H9 (cell line): Measurements from ENCODE around the gene SIPA1L2. TPM values are rescaled to one million over a fixed set of nuclear protein-coding genes. Genes with fewer than 3 reads are reported as not detected.

Experiments
- DNase-seq: peaks from one replicate; pipeline ENCODE4 v3.0.0-alpha.2; 2017
- H2AFZ ChIP-seq: one replicate; pipeline ENCODE4 v1.6.1; 2013; ENCODE audit warnings: mild to moderate bottlenecking, low read length, control low read depth, moderate library complexity
- H2AK5ac ChIP-seq: 2 replicates; pipeline ENCODE4 v1.6.1; 2013; ENCODE audit warnings: low read length, control low read depth, mixed read lengths; ENCODE audit not compliant: insufficient read length
- H2BK120ac ChIP-seq: one replicate; pipeline ENCODE4 v1.6.1; 2013; ENCODE audit warnings: low read depth, mild to moderate bottlenecking, low read length, control low read depth, inconsistent platforms; ENCODE audit not compliant: poor library complexity, severe bottlenecking
- H2BK12ac ChIP-seq: 2 replicates; pipeline ENCODE4 v1.6.1; 2013; ENCODE audit warnings: low read length, control low read depth, mixed read lengths, low read depth; ENCODE audit not compliant: insufficient read length
- H2BK15ac ChIP-seq: 2 replicates; pipeline ENCODE4 v1.6.1; 2013; ENCODE audit warnings: low read depth, low read length, control low read depth
- H2BK20ac ChIP-seq: one replicate; pipeline ENCODE4 v1.6.1; 2013; ENCODE audit warnings: low read depth, mild to moderate bottlenecking, low read length, control low read depth, inconsistent platforms; ENCODE audit not compliant: poor library complexity, severe bottlenecking
- H2BK5ac ChIP-seq: 2 replicates; pipeline ENCODE4 v1.6.1; 2013; ENCODE audit warnings: low read length, control low read depth, mixed read lengths; ENCODE audit not compliant: insufficient read length
- H3K14ac ChIP-seq: 2 replicates; pipeline ENCODE4 v1.6.1; 2013; ENCODE audit warnings: low read length, control low read depth; ENCODE audit not compliant: insufficient read depth
- H3K18ac ChIP-seq: 2 replicates; pipeline ENCODE4 v1.6.1; 2013; ENCODE audit warnings: low read depth, mild to moderate bottlenecking, mixed read lengths, low read length, control low read depth; ENCODE audit not compliant: insufficient read length
- H3K23ac ChIP-seq: 2 replicates; pipeline ENCODE4 v1.6.1; 2013; ENCODE audit warnings: low read length, control low read depth, mixed read lengths, low read depth; ENCODE audit not compliant: insufficient read length
- H3K23me2 ChIP-seq: 2 replicates; pipeline ENCODE4 v1.6.1; 2013; ENCODE audit warnings: low read depth, mild to moderate bottlenecking, mixed read lengths, low read length, control low read depth; ENCODE audit not compliant: insufficient read length, poor library complexity, severe bottlenecking
- H3K27ac ChIP-seq: 2 replicates; pipeline ENCODE4 v1.5.1; 2013; ENCODE audit warnings: low read length, control low read depth, mixed read lengths, low read depth; ENCODE audit not compliant: insufficient read length
- H3K27me3 ChIP-seq: 2 replicates; pipeline ENCODE4 v1.6.1; 2013; ENCODE audit warnings: low read length, control low read depth, inconsistent platforms; ENCODE audit not compliant: insufficient read depth
- H3K4ac ChIP-seq: 2 replicates; pipeline ENCODE4 v1.6.1; 2013; ENCODE audit warnings: low read depth, mild to moderate bottlenecking, control low read depth, inconsistent platforms, low read length, moderate library complexity
- H3K4me1 ChIP-seq: 2 replicates; pipeline ENCODE4 v1.6.1; 2013; ENCODE audit warnings: low read length, control low read depth, inconsistent platforms; ENCODE audit not compliant: insufficient read depth
- H3K4me2 ChIP-seq: 2 replicates; pipeline ENCODE4 v1.6.1; 2013; ENCODE audit warnings: low read length, control low read depth, mixed read lengths; ENCODE audit not compliant: insufficient read length, insufficient read depth
- H3K56ac ChIP-seq: 2 replicates; pipeline ENCODE4 v1.6.1; 2013; ENCODE audit warnings: low read depth, mild to moderate bottlenecking, mixed read lengths, low read length, control low read depth; ENCODE audit not compliant: insufficient read length
- H3K79me1 ChIP-seq: 2 replicates; pipeline ENCODE4 v1.6.1; 2013; ENCODE audit warnings: low read depth, mild to moderate bottlenecking, moderate library complexity, low read length, control low read depth, inconsistent platforms; ENCODE audit not compliant: insufficient read depth, poor library complexity, severe bottlenecking
- H3K79me2 ChIP-seq: 2 replicates; pipeline ENCODE4 v1.6.1; 2013; ENCODE audit warnings: low read length, control low read depth, inconsistent platforms; ENCODE audit not compliant: insufficient read depth
- H3K9ac ChIP-seq: 2 replicates; pipeline ENCODE4 v1.6.1; 2013; ENCODE audit warnings: low read length, control low read depth, mixed read lengths; ENCODE audit not compliant: insufficient read length; ENCODE audit errors: extremely low read depth
- H3K9me3 ChIP-seq: one replicate; pipeline ENCODE4 v1.6.1; 2013; ENCODE audit warnings: low read depth, low read length, inconsistent platforms; ENCODE audit not compliant: control insufficient read depth
- H3T11ph ChIP-seq: one replicate; pipeline ENCODE4 v1.6.1; 2013; ENCODE audit warnings: mild to moderate bottlenecking, low read length, control low read depth, inconsistent platforms
- H4K20me1 ChIP-seq: one replicate; pipeline ENCODE4 v1.6.1; 2013; ENCODE audit not compliant: control insufficient read depth, insufficient read length, insufficient read depth
- H4K5ac ChIP-seq: 2 replicates; pipeline ENCODE4 v1.6.1; 2013; ENCODE audit warnings: low read depth, mild to moderate bottlenecking, mixed read lengths, low read length, control low read depth; ENCODE audit not compliant: insufficient read length
- H4K8ac ChIP-seq: replicated peaks from 2 replicates; pipeline ENCODE4 v1.6.1; 2013; ENCODE audit warnings: low read length, control low read depth, mixed read lengths, low read depth; ENCODE audit not compliant: insufficient read length
- H4K91ac ChIP-seq: 2 replicates; pipeline ENCODE4 v1.6.1; 2013; ENCODE audit warnings: low read depth, mild to moderate bottlenecking, moderate library complexity, mixed read lengths, low read length, control low read depth; ENCODE audit not compliant: insufficient read length
- H3K27ac Mint-ChIP-seq, 3 experiments: 2 replicates in 2 of 3; 3 replicates in 1 of 3; pipeline ENCODE4 v1.8.0; 2020 to 2021; ENCODE audit warnings: mixed read lengths in 3 of 3, mild to moderate bottlenecking in 1 of 3, moderate library complexity in 1 of 3
- H3K27me3 Mint-ChIP-seq: 2 replicates; pipeline ENCODE4 v1.8.0; 2021; ENCODE audit warnings: low read depth, mild to moderate bottlenecking, moderate library complexity, mixed read lengths
- H3K36me3 Mint-ChIP-seq, 3 experiments: 2 replicates in 2 of 3; 3 replicates in 1 of 3; pipeline ENCODE4 v1.8.0; 2020 to 2021; ENCODE audit warnings: low read depth in 3 of 3, mixed read lengths in 3 of 3; ENCODE audit not compliant: insufficient read depth in 1 of 3
- H3K4me1 Mint-ChIP-seq, 2 experiments: 2 replicates each; pipeline ENCODE4 v1.8.0; 2020; ENCODE audit warnings: mixed read lengths in 2 of 2
- H3K4me3 Mint-ChIP-seq, 2 experiments: 2 replicates in 1 of 2; 3 replicates in 1 of 2; pipeline ENCODE4 v1.8.0; 2020 to 2021; ENCODE audit warnings: mild to moderate bottlenecking in 2 of 2, mixed read lengths in 2 of 2, moderate library complexity in 1 of 2
- H3K9me3 Mint-ChIP-seq, 2 experiments: 2 replicates in 1 of 2; 3 replicates in 1 of 2; pipeline ENCODE4 v1.8.0; 2020; ENCODE audit warnings: mild to moderate bottlenecking in 2 of 2, mixed read lengths in 2 of 2, moderate library complexity in 1 of 2
- WGBS: extraction: QIAGEN DNeasy Blood & Tissue Kit; methylation state at CpG from one replicate; pipeline ENCODE4 v1.1.7; 2013; ENCODE audit warnings: missing lambda C conversion rate, low lambda C conversion rate, mixed read lengths; ENCODE audit not compliant: insufficient read length; ENCODE audit errors: extremely low coverage; 5-methylcytosine and 5-hydroxymethylcytosine counted together
- total RNA-seq: library from RNA; stranded (reverse); gene quantifications from 2 replicates; pipeline ENCODE4 v1.2.1, GENCODE V29; 2021
- TF ChIP-seq, protein P1 (sequence below): fragments of 200-600 bp; sonication (generic); conservative IDR thresholded peaks from 3 replicates; pipeline ENCODE4 v1.8.0; 2021; ENCODE audit warnings: antibody characterized with exemption, mild to moderate bottlenecking

The SIPA1L2 gene
- total RNA-seq, 1 experiment from 2014 or later, result 5.2 TPM

DNA sequence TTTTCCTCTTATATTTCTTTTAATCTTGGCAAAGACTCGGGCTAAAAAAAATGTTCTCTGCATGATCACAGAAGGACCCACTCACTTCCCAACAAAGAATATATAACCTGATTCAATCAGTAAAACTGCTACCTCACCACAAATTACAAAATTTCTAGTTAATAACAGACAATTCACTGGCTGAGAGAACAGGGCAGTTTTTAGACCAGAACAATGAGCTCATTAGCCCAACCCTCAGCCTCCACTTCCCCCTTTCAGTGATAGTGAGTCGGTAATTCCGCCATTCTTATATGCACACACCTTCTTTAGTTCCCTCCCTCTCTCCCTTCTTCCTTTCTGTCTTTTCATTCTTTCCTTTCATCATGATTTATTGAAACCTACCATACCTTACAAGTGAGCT lies 8.9 kb downstream of the SIPA1L2 start:
- H4K5ac ChIP-seq, result no peak overlapping the region
- H3K9me3 ChIP-seq, result no peaks in the 10 kb centered on the region
- no peaks in the 10 kb centered on the region for H3K79me2 ChIP-seq
- H3K14ac ChIP-seq, result no peak overlapping the region
- no peaks in the 10 kb centered on the region for H4K20me1 ChIP-seq
- no peaks in the 10 kb centered on the region; a peak in 1 of 7 replicates for H3K36me3 Mint-ChIP-seq
- peak overlapping the region in 1 of 2 experiments; percentile 28; a peak in 2 of 5 replicates for H3K4me3 Mint-ChIP-seq
- H3K9ac ChIP-seq, result no peak overlapping the region
- H2BK5ac ChIP-seq, result no peak overlapping the region
- no CpG with 5 or more reads among the region's 3 CpGs for WGBS
- no peak overlapping the region for H3K27ac Mint-ChIP-seq
- no peak overlapping the region for H3K4ac ChIP-seq
- no peaks in the 10 kb centered on the region for H3K23me2 ChIP-seq
- no peak overlapping the region for H4K91ac ChIP-seq
- no peak overlapping the region for H3K18ac ChIP-seq
- no peak overlapping the region for H2BK12ac ChIP-seq
- no peak overlapping the region for H2BK120ac ChIP-seq
- TF ChIP-seq, protein P1, sequence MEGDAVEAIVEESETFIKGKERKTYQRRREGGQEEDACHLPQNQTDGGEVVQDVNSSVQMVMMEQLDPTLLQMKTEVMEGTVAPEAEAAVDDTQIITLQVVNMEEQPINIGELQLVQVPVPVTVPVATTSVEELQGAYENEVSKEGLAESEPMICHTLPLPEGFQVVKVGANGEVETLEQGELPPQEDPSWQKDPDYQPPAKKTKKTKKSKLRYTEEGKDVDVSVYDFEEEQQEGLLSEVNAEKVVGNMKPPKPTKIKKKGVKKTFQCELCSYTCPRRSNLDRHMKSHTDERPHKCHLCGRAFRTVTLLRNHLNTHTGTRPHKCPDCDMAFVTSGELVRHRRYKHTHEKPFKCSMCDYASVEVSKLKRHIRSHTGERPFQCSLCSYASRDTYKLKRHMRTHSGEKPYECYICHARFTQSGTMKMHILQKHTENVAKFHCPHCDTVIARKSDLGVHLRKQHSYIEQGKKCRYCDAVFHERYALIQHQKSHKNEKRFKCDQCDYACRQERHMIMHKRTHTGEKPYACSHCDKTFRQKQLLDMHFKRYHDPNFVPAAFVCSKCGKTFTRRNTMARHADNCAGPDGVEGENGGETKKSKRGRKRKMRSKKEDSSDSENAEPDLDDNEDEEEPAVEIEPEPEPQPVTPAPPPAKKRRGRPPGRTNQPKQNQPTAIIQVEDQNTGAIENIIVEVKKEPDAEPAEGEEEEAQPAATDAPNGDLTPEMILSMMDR, result no peak
- no peak overlapping the region for H2AFZ ChIP-seq
- H3K4me1 Mint-ChIP-seq, result peaks cover 66 to 71% of the 10 kb centered on the region in 2 experiments
- H3K79me1 ChIP-seq, result no peaks in the 10 kb centered on the region
- no peaks in the 10 kb centered on the region for H3K27me3 ChIP-seq
- H3K4me1 ChIP-seq, result peaks cover 12% of the 10 kb centered on the region; the same call in 1 of the 2 replicates
- peaks cover 13% of the 10 kb centered on the region for H3K27me3 Mint-ChIP-seq
- no peak overlapping the region for H4K8ac ChIP-seq
- no peak overlapping the region for H3T11ph ChIP-seq
- no peak overlapping the region for H2BK15ac ChIP-seq
- H3K23ac ChIP-seq, result no peak overlapping the region
- H3K27ac ChIP-seq, result no peak overlapping the region
- no peak for DNase-seq
- no peak overlapping the region for H3K56ac ChIP-seq
- no peak overlapping the region for H3K4me2 ChIP-seq
- H3K9me3 Mint-ChIP-seq, result no peaks in the 10 kb centered on the region
- no peak overlapping the region for H2AK5ac ChIP-seq
- no peak overlapping the region for H2BK20ac ChIP-seq
